B cell (primary cell): Measurements from ENCODE around the gene PLPPR3. TPM values are rescaled to one million over a fixed set of nuclear protein-coding genes. Genes with fewer than 3 reads are reported as not detected.

Experiments
- ATAC-seq: fragments of 200-7000 bp; cut with Tn5 transposase; one replicate; pipeline ENCODE4 v1.10.0; 2021; ENCODE audit warnings: low read depth, mild to moderate bottlenecking, moderate number of reproducible peaks, moderate library complexity
- CTCF ChIA-PET: fragments of 350-600 bp; sonication (Branson Sonifier 250); formaldehyde crosslinking; loops from one replicate; lab custom pipeline; 2021; ENCODE audit warnings: antibody characterized with exemption, inconsistent platforms; lab: Charles Lee
- POLR2A ChIA-PET: fragments of 350-600 bp; sonication (Branson Sonifier 250); formaldehyde crosslinking; loops from one replicate; lab custom pipeline; 2021; ENCODE audit warnings: antibody characterized with exemption; lab: Charles Lee
- DNase-seq: peaks from one replicate; pipeline ENCODE4 v3.0.0; 2013
- H2AFZ ChIP-seq: 2 replicates; pipeline ENCODE4 v1.6.1; 2012; ENCODE audit warnings: mild to moderate bottlenecking, low read depth, low read length; ENCODE audit not compliant: insufficient read depth, poor library complexity, severe bottlenecking
- H3K27ac ChIP-seq, 2 donors: 1 replicate in 1 of 2; 2 replicates in 1 of 2; pipeline ENCODE4 v1.5.1; 2012 to 2013; ENCODE audit warnings: low read length in 2 of 2, mild to moderate bottlenecking in 2 of 2, moderate library complexity in 1 of 2
- H3K27me3 ChIP-seq, 4 experiments: fragments of 200-600 bp in 1 of 4; sonication (generic) in 1 of 4; replicated peaks in 1 of 4; 1 replicate in 2 of 4; 2 replicates in 2 of 4; pipeline versions ENCODE4 v1.6.1 to v1.7.0; 2013 to 2016; ENCODE audit warnings: low read length in 3 of 4, mild to moderate bottlenecking in 2 of 4, mixed read lengths in 1 of 4, moderate library complexity in 1 of 4; ENCODE audit not compliant: insufficient read depth in 4 of 4, control insufficient read depth in 3 of 4; ENCODE audit errors: control extremely low read depth in 1 of 4
- H3K36me3 ChIP-seq, 2 experiments: replicated peaks in 1 of 2; 1 replicate in 1 of 2; 2 replicates in 1 of 2; pipeline versions ENCODE4 v1.6.1 to v1.7.1; 2013; ENCODE audit warnings: low read length in 1 of 2; ENCODE audit not compliant: insufficient read depth in 2 of 2, control insufficient read depth in 1 of 2; ENCODE audit errors: control extremely low read depth in 1 of 2, extremely low read depth in 1 of 2
- H3K4me1 ChIP-seq, 2 donors: fragments of 200-600 bp in 1 of 2; sonication (generic) in 1 of 2; 1 replicate in 1 of 2; 2 replicates in 1 of 2; pipeline versions ENCODE4 v1.5.1 to v1.6.1; 2013 to 2017; ENCODE audit warnings: low read length in 2 of 2; ENCODE audit not compliant: control insufficient read depth in 2 of 2, insufficient read depth in 2 of 2
- H3K4me2 ChIP-seq: replicated peaks from 2 replicates; pipeline ENCODE3; 2012; ENCODE audit warnings: mild to moderate bottlenecking, low read depth, low read length; ENCODE audit not compliant: poor library complexity, severe bottlenecking
- H3K4me3 ChIP-seq, 5 experiments: fragments of 200-600 bp in 1 of 5; sonication (generic) in 1 of 5; 1 replicate in 3 of 5; 2 replicates in 2 of 5; pipeline versions ENCODE4 v1.5.1 to v1.7.0; 2011 to 2016; ENCODE audit warnings: low read length in 4 of 5, mild to moderate bottlenecking in 4 of 5, low read depth in 2 of 5, control low read depth in 1 of 5, moderate library complexity in 1 of 5; ENCODE audit not compliant: insufficient read depth in 1 of 5; ENCODE audit errors: control extremely low read depth in 1 of 5, extremely low read depth in 1 of 5
- H3K79me2 ChIP-seq: fragments of 200-600 bp; sonication (generic); one replicate; pipeline ENCODE4 v1.6.0; 2016; ENCODE audit warnings: low read length; ENCODE audit not compliant: control insufficient read depth, insufficient read depth
- H3K9ac ChIP-seq: fragments of 200-600 bp; sonication (generic); 2 replicates; pipeline ENCODE4 v1.6.1; 2017; ENCODE audit warnings: mild to moderate bottlenecking, low read length, moderate library complexity
- H3K9me3 ChIP-seq, 3 donors: one replicate each; pipeline versions ENCODE4 v1.6.1 to v1.7.1; 2013; ENCODE audit warnings: low read length in 2 of 3; ENCODE audit not compliant: control insufficient read depth in 2 of 3, insufficient read depth in 1 of 3; ENCODE audit errors: control extremely low read depth in 1 of 3
- H4K20me1 ChIP-seq: 2 replicates; pipeline ENCODE4 v1.6.0; 2012; ENCODE audit warnings: mild to moderate bottlenecking, low read length; ENCODE audit not compliant: insufficient read depth, control insufficient read depth, poor library complexity, severe bottlenecking
- H3K27ac Mint-ChIP-seq: one replicate; pipeline ENCODE4 v1.8.0; 2021; ENCODE audit warnings: mixed read lengths
- H3K27me3 Mint-ChIP-seq: one replicate; pipeline ENCODE4 v1.8.0; 2021; ENCODE audit warnings: mixed read lengths
- H3K4me1 Mint-ChIP-seq: one replicate; pipeline ENCODE4 v1.8.0; 2021; ENCODE audit warnings: mixed read lengths
- H3K4me3 Mint-ChIP-seq: one replicate; pipeline ENCODE4 v1.8.0; 2021; ENCODE audit warnings: mixed read lengths
- H3K9me3 Mint-ChIP-seq: one replicate; pipeline ENCODE4 v1.8.0; 2022; ENCODE audit warnings: mixed read lengths; ENCODE audit not compliant: insufficient read depth
- CTCF ChIP-seq: fragments of 200-600 bp; IDR thresholded peaks from one replicate; pipeline ENCODE4 v1.8.0; 2022; ENCODE audit warnings: antibody characterized with exemption, mild to moderate bottlenecking
- EZH2 ChIP-seq: IDR thresholded peaks from 2 replicates; pipeline ENCODE4 v1.6.1; 2012; ENCODE audit warnings: borderline replicate concordance, low read depth, mild to moderate bottlenecking, moderate library complexity, low read length; ENCODE audit not compliant: insufficient read depth, poor library complexity, severe bottlenecking
- WGBS: methylation state at CpG from one replicate; pipeline ENCODE4 v1.1.5; 2013; ENCODE audit warnings: missing lambda C conversion rate; ENCODE audit not compliant: insufficient coverage; 5-methylcytosine and 5-hydroxymethylcytosine counted together
- intact Hi-C: fragments of 100-400 bp; cut with micrococcal nuclease; formaldehyde crosslinking; loops from one replicate; pipeline ENCODE4 v1.10.0; 2022
- polyA plus RNA-seq: library from polyadenylated mRNA; depleted of rRNA; stranded (reverse); fragments of >200 nt; gene quantifications from 2 replicates; pipeline ENCODE4 v1.2.3, GENCODE V29; 2012
- total RNA-seq, 2 donors: library from RNA; stranded (reverse); fragments of 120-200 nt in 1 of 2; gene quantifications; 1 replicate in 1 of 2; 2 replicates in 1 of 2; pipeline versions ENCODE4 v1.2.3 to v1.2.4, GENCODE V29; 2013 to 2022

PLPPR3 gene
- total and polyA plus RNA-seq, 2 donors (not counting 1 experiment from before 2014, with no cell fraction given): not detected

- Histone ChIP-seq H3K9me3 (no peaks in the 10 kb centered on the region), H4K20me1 (no peaks in the 10 kb centered on the region), H3K4me2 (no peak overlapping the region), H3K9ac (no peak overlapping the region), H2AFZ (no peak overlapping the region), H3K27ac (no peak overlapping the region), H3K4me3 (no peak overlapping the region), H3K36me3 (no peaks in the 10 kb centered on the region), H3K4me1 (no peaks in the 10 kb centered on the region), H3K79me2 (no peaks in the 10 kb centered on the region), H3K27me3 (peaks cover 0 to 6% (median 0%) of the 10 kb centered on the region in 4 experiments)
- Mint-ChIP-seq H3K9me3 (no peaks in the 10 kb centered on the region), H3K4me1 (no peaks in the 10 kb centered on the region), H3K4me3 (no peak overlapping the region), H3K27ac (no peak overlapping the region), H3K27me3 (peaks cover 4% of the 10 kb centered on the region)
- DNase-seq: no peak
- POLR2A ChIA-PET: no interaction called here
- CTCF ChIA-PET: no interaction called here
- no peak for ATAC-seq
- intact Hi-C loops: no loop called here
- WGBS: 91% methylated on average over 13 of the region's 13 CpGs
- TF ChIP-seq CTCF (no peak), EZH2 (no peak)
Measured at GRCh38 chr19:784541-784940, 37.2 kb downstream of the PLPPR3 start.

GRCh38 chr19:782878-783668 is 38.7 kb downstream of the PLPPR3 start:
- no peak overlapping the region for H3K27ac Mint-ChIP-seq

More at GRCh38 chr19:782878-783668, 38.7 kb downstream of the PLPPR3 start:
- H3K36me3 ChIP-seq: no peaks in the 10 kb centered on the region
- intact Hi-C loops: no loop called here
- no peak overlapping the region for H3K4me2 ChIP-seq
- WGBS: 81% methylated on average over 25 of the region's 30 CpGs
- ChIA-PET POLR2A (no interaction called here), CTCF (no interaction called here)
- no peak overlapping the region for H3K4me3 ChIP-seq
- no peaks in the 10 kb centered on the region for H3K4me1 ChIP-seq
- H3K4me1 Mint-ChIP-seq: no peaks in the 10 kb centered on the region
- no peaks in the 10 kb centered on the region for H3K79me2 ChIP-seq
- no peak for ATAC-seq
- H3K4me3 Mint-ChIP-seq: no peak overlapping the region
- no peaks in the 10 kb centered on the region for H3K9me3 Mint-ChIP-seq
- H3K27me3 Mint-ChIP-seq: no peaks in the 10 kb centered on the region
- peaks cover 0 to 6% (median 0%) of the 10 kb centered on the region in 4 experiments for H3K27me3 ChIP-seq
- no peak overlapping the region for H3K9ac ChIP-seq
- H4K20me1 ChIP-seq: no peaks in the 10 kb centered on the region
- no peak overlapping the region for H2AFZ ChIP-seq
- H3K9me3 ChIP-seq: peaks cover 0 to 4% (median 0%) of the 10 kb centered on the region in 3 donors
- H3K27ac ChIP-seq: no peak overlapping the region
- DNase-seq: no peak
- TF ChIP-seq EZH2: no peak
- TF ChIP-seq CTCF: no peak
